T-helper 22 cell (primary cell): Measurements from ENCODE around the gene FAM3D.
"Not testable (repeated sequence)": the region's sequence is repeated elsewhere in the genome, so short reads cannot be mapped to it uniquely, and the experiment has no call there.

ENCODE experiments used
- DNase-seq: peaks from one replicate; pipeline ENCODE4 v3.0.0-alpha.2; 2020; ENCODE audit warnings: low read depth

FAM3D gene

GRCh38 chr3:58683466-58683865, 16.9 kb upstream of the FAM3D start:
- DNase-seq: no peak

- no peak for DNase-seq
These were observed 16.5 kb upstream of the FAM3D start for GRCh38 chr3:58683001-58683458.

- no peak for DNase-seq
These were observed 15.3 kb upstream of the FAM3D start for GRCh38 chr3:58681863-58682262.

GRCh38 chr3:58680879-58681525, 14.4 kb upstream of the FAM3D start:
- DNase-seq: no peak

- no peak for DNase-seq
These were observed 13.5 kb upstream of the FAM3D start for GRCh38 chr3:58679974-58680666.

GRCh38 chr3:58679446-58679845, 12.9 kb upstream of the FAM3D start:
- DNase-seq: no peak

- not testable (repeated sequence) for DNase-seq
These were observed 11.8 kb upstream of the FAM3D start for GRCh38 chr3:58678177-58678970.

- no peak for DNase-seq
These were observed 6.3 kb upstream of the FAM3D start for GRCh38 chr3:58672880-58673279.

GRCh38 chr3:58672451-58672850, 5.9 kb upstream of the FAM3D start:
- DNase-seq: no peak

- no peak for DNase-seq
These were observed 4.0 kb upstream of the FAM3D start for GRCh38 chr3:58670506-58671135.

GRCh38 chr3:58668247-58668646, 1.7 kb upstream of the FAM3D start:
- DNase-seq: no peak

- no peak for DNase-seq
These were observed 1.1 kb upstream of the FAM3D start for GRCh38 chr3:58667704-58668103.

GRCh38 chr3:58667229-58667628, 655 bp upstream of the FAM3D start:
- DNase-seq: no peak

GRCh38 chr3:58665405-58665804, 1.2 kb downstream of the FAM3D start:
- no peak for DNase-seq

- no peak for DNase-seq
These were observed 2.0 kb downstream of the FAM3D start for GRCh38 chr3:58664611-58665010.

- DNase-seq: no peak
These were observed 4.6 kb downstream of the FAM3D start for GRCh38 chr3:58661836-58662420.

GRCh38 chr3:58660998-58661397, 5.6 kb downstream of the FAM3D start:
- DNase-seq: no peak

- DNase-seq: no peak
These were observed 7.4 kb downstream of the FAM3D start for GRCh38 chr3:58659051-58659675.

- DNase-seq: no peak
These were observed 8.1 kb downstream of the FAM3D start for GRCh38 chr3:58658508-58658907.

- no peak for DNase-seq
These were observed 8.9 kb downstream of the FAM3D start for GRCh38 chr3:58657571-58658141.

GRCh38 chr3:58657036-58657520, 9.5 kb downstream of the FAM3D start:
- no peak for DNase-seq
